Esophagus muscularis mucosa (tissue), 4 donors: ENCODE measurements around the gene AHRR. TPM values are rescaled to one million over a fixed set of nuclear protein-coding genes. Genes with fewer than 3 reads are reported as not detected.
"Not testable (repeated sequence)": the region's sequence is repeated elsewhere in the genome, so short reads cannot be mapped to it uniquely, and the experiment has no call there.

Source experiments
- DNase-seq: peaks from one replicate; pipeline ENCODE4 v3.0.0-alpha.2; 2017; ENCODE audit errors: extremely low spot score
- H3K27ac ChIP-seq, 4 donors: fragments of 200-600 bp; sonication (generic); replicated peaks in 1 of 4; 1 replicate in 3 of 4; 2 replicates in 1 of 4; pipeline ENCODE4 v1.5.1; 2016 to 2019; ENCODE audit warnings: mild to moderate bottlenecking in 1 of 4
- H3K27me3 ChIP-seq, 4 donors: fragments of 200-600 bp; sonication (generic); one replicate each; pipeline versions ENCODE4 v1.5.1 to v1.6.0; 2016 to 2019
- H3K36me3 ChIP-seq, 4 donors: fragments of 200-600 bp; sonication (generic); one replicate each; pipeline ENCODE4 v1.5.1; 2016 to 2019
- H3K4me1 ChIP-seq, 4 donors: fragments of 200-600 bp; sonication (generic); one replicate each; pipeline ENCODE4 v1.5.1; 2016 to 2019
- H3K4me3 ChIP-seq, 4 donors: fragments of 200-600 bp; sonication (generic); 1 replicate in 2 of 4; 2 replicates in 2 of 4; pipeline ENCODE4 v1.5.1; 2016 to 2019; ENCODE audit warnings: mild to moderate bottlenecking in 4 of 4, moderate library complexity in 1 of 4
- H3K9me3 ChIP-seq, 4 donors: fragments of 200-600 bp; sonication (generic); 1 replicate in 3 of 4; 2 replicates in 1 of 4; pipeline ENCODE4 v1.5.1; 2016 to 2019
- EP300 ChIP-seq: sonication (generic); formaldehyde crosslinking; IDR thresholded peaks from one replicate; pipeline ENCODE4 v1.6.1; 2017; ENCODE audit warnings: antibody characterized with exemption
- POLR2A ChIP-seq: fragments of 450-650 bp; IDR thresholded peaks from one replicate; pipeline ENCODE4 v1.6.1; 2017; ENCODE audit warnings: antibody characterized with exemption, moderate library complexity, mild to moderate bottlenecking, low read depth
- POLR2AphosphoS5 ChIP-seq, 2 donors: sonication (generic); formaldehyde crosslinking; IDR thresholded peaks; one replicate each; pipeline ENCODE4 v1.6.1; 2017; ENCODE audit warnings: antibody characterized with exemption in 2 of 2
- WGBS: methylation state at CpG from one replicate; pipeline ENCODE4 v1.1.5; 2018; 5-methylcytosine and 5-hydroxymethylcytosine counted together
- intact Hi-C: fragments of 100-400 bp; cut with DNase I; formaldehyde crosslinking; loops from one replicate; pipeline ENCODE4 v1.15.1; 2023
- total RNA-seq, 4 donors: library from RNA; depleted of rRNA; stranded (reverse); fragments of >200 nt; gene quantifications; one replicate each; pipeline versions ENCODE4 v1.1.0 to v1.2.1, GENCODE V29; 2016
- TF ChIP-seq, protein P1 (sequence below), 3 experiments: fragments of 200-600 bp in 2 of 3; fragments of 450-650 bp in 1 of 3; sonication (generic) in 2 of 3; IDR thresholded peaks; one replicate each; pipeline ENCODE4 v1.5.1; 2017 to 2019; ENCODE audit warnings: antibody characterized with exemption in 3 of 3, mild to moderate bottlenecking in 2 of 3, moderate library complexity in 1 of 3

Gene AHRR
- total RNA-seq, 4 donors from 2014 or later: 0.33 to 5.5 (median 0.86) TPM

DNA sequence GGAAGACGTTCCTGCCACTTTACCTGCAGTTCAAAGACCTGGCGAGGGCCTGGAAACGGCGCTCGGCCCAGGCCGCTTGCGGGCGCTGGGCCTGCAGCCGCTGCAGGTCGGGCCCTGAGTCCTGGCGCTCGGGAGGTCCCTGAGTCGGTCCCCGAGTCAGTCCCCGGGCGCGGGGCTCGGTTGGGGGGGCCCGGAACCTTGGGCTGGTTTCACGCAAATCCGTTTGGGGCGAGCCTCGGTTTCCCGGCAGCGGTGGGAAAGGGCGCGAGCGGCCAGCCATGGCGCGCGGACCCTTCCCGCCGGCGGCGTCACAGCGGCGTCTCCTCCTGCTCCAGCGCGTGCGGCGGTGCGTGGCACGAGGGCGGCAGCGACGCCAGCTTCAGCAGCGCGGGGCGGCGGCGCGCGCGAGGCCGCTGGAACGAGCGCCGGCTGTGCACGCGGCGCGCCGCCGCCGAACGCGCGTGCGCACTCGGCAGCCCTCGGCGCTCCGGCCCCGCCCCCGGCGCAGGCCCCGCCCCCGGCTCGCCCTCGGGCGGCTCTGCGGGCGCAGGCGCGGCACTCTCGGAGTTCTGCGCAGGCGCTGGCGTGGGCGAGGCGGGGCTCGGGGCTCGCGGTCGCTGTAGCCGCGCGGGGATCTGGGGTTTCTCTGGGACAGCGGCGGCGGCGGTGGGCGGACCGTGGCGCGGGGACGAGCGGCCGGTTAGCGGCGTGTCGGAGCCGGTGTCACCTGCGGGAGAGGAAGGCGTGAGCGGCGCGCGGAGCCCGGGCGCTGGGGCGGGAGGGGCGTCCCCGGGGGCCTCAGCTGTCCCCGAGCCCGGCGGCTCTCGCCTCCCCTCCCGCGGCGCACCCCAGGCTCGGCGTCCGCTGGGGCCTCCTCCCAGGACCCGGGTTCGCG, 151.4 kb downstream of the AHRR start:
- no CpG with 5 or more reads among the region's 137 CpGs for WGBS
- no peaks in the 10 kb centered on the region for H3K9me3 ChIP-seq
- intact Hi-C loops: loop anchor here (5.0 kb wide), 1 partner anchor 139 kb away; the partner anchor contains the start of gene CEP72
- TF ChIP-seq POLR2AphosphoS5 (IDR thresholded peaks at IDR 0.05): peak; percentile 70 to 85
- TF ChIP-seq, protein P1, sequence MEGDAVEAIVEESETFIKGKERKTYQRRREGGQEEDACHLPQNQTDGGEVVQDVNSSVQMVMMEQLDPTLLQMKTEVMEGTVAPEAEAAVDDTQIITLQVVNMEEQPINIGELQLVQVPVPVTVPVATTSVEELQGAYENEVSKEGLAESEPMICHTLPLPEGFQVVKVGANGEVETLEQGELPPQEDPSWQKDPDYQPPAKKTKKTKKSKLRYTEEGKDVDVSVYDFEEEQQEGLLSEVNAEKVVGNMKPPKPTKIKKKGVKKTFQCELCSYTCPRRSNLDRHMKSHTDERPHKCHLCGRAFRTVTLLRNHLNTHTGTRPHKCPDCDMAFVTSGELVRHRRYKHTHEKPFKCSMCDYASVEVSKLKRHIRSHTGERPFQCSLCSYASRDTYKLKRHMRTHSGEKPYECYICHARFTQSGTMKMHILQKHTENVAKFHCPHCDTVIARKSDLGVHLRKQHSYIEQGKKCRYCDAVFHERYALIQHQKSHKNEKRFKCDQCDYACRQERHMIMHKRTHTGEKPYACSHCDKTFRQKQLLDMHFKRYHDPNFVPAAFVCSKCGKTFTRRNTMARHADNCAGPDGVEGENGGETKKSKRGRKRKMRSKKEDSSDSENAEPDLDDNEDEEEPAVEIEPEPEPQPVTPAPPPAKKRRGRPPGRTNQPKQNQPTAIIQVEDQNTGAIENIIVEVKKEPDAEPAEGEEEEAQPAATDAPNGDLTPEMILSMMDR (IDR thresholded peaks at IDR 0.05): no peak
- H3K27ac ChIP-seq: peak overlapping the region; percentile 78 to 83 (median 81)
- H3K4me1 ChIP-seq: peaks cover 23 to 49% (median 38%) of the 10 kb centered on the region in 4 donors
- H3K27me3 ChIP-seq: peaks cover 0 to 32% (median 26%) of the 10 kb centered on the region in 4 donors
- no peak for DNase-seq
- peaks cover 0 to 19% (median 0%) of the 10 kb centered on the region in 4 donors for H3K36me3 ChIP-seq
- H3K4me3 ChIP-seq: peak overlapping the region; percentile 83 to 98 (median 91)

DNA sequence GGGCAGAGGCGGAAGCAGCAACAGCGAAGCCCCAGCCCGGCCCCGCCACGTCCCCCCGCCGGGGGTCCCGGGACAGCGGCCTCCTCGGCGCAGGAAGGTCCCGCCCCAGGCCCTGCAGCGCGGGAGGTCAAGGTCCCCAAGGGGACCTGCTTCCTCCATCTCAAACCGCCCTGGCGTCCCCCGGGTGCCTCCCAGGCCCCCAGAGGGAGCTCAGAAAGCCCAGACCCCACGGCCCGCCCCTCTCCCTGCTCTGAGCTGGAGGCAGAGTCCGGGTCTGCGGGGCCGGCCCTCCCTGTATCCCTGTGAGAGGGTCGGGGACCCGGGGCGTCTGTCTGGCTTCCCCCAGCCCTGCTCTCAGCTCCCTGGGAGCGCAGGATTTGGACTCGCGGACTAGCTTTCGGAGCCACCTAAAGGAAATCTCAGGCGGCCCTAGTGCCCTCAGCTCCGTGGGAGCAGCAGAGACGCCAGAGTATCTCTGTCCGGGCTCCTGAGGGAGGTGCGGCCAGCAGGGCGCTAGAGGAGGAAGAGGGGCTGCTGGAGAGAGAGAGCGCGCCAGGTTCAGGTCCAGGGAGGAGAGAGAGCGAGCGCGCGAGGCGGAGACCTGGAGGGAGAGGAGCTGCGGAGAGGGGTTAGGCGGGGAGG, 152.2 kb downstream of the AHRR start:
- intact Hi-C loops: loop anchor here (5.0 kb wide), 1 partner anchor 139 kb away; the partner anchor contains the start of gene CEP72
- peaks cover 0 to 19% (median 0%) of the 10 kb centered on the region in 4 donors for H3K36me3 ChIP-seq
- WGBS: under 1% methylated on average over 25 of the region's 44 CpGs

DNA sequence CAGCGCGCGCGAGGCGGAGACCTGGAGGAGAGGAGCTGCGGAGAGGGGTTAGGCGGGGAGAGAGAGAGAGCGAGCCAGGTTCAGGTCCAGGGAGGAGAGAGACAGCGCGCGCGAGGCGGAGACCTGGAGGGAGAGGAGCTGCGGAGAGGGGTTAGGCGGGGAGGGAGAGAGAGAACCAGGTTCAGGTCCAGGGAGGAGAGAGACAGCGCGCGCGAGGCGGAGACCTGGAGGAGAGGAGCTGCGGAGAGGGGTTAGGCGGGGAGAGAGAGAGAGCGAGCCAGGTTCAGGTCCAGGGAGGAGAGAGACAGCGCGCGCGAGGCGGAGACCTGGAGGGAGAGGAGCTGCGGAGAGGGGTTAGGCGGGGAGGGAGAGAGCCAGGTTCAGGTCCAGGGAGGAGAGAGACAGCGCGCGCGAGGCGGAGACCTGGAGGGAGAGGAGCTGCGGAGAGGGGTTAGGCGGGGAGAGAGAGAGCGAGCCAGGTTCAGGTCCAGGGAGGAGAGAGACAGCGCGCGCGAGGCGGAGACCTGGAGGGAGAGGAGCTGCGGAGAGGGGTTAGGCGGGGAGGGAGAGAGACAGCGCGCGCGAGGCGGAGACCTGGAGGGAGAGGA, 152.8 kb downstream of the AHRR start:
- Histone ChIP-seq H3K4me3 (peak overlapping the region; percentile 83 to 98 (median 91)), H3K36me3 (peaks cover 0 to 16% (median 0%) of the 10 kb centered on the region in 4 donors), H3K27me3 (peaks cover 0 to 47% (median 40%) of the 10 kb centered on the region in 4 donors), H3K4me1 (peaks cover 23 to 49% (median 38%) of the 10 kb centered on the region in 4 donors)
- H3K27ac ChIP-seq, DNase-seq, H3K9me3 ChIP-seq: not testable (repeated sequence)
- intact Hi-C loops: loop anchor here (5.0 kb wide), 1 partner anchor 138 kb away; the partner anchor contains the start of gene CEP72
- WGBS: 2% methylated on average over 38 of the region's 50 CpGs

More for the DNA sequence above, 152.2 kb downstream of the AHRR start:
- H3K9me3 ChIP-seq: no peaks in the 10 kb centered on the region
- peaks cover 23 to 49% (median 38%) of the 10 kb centered on the region in 4 donors for H3K4me1 ChIP-seq
- no peak for DNase-seq
- no peak for TF ChIP-seq EP300
- TF ChIP-seq POLR2AphosphoS5 (IDR thresholded peaks at IDR 0.05): no peak
- no peak for TF ChIP-seq POLR2A
- TF ChIP-seq, protein P1 (IDR thresholded peaks at IDR 0.05): no peak
- peak overlapping the region; percentile 73 to 82 (median 77) for H3K27ac ChIP-seq
- peak overlapping the region; percentile 83 to 98 (median 91) for H3K4me3 ChIP-seq
- peaks cover 0 to 40% (median 33%) of the 10 kb centered on the region in 4 donors for H3K27me3 ChIP-seq

DNA sequence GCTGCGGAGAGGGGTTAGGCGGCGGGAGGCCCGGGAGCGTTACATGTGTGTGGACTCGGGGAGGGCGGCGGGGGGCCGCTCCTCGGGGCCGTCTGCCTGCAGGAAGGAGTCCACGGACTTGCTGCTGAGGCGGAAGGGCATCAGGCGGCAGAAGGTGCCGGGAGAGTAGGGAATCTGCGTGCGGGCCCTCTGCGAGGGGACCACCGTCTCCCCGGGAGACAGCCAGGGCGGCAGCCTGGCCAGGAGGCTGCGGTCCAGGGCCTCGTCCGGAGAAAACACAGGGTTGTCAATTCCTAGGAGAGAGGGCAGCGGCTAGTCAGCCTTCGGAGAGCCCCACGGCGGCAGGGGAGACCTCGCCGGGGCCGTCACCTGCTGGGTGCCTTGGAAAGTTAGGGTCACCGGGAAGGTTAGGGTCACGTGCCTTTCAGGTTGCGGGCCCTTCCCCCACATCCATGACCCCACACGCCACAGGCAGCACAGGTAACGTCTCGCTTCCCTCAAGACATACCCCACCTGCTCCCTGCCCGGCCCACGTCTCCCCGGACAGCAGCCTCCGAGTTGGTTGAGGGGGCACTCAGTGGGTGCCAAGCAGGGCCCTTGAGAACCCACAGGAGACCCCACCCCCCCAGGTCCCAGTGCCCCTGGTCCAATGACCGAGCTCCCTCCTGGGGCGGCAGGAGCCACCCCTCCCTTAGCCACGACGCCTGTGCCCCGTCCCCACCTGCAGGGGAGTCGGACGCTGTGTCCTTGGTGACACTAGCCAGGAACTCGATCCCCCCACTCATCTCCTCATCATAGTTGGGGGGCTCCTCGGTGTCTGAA, 153.5 kb downstream of the AHRR start:
- peaks cover 23 to 49% (median 37%) of the 10 kb centered on the region in 4 donors for H3K4me1 ChIP-seq
- H3K27me3 ChIP-seq: peaks cover 0 to 54% (median 44%) of the 10 kb centered on the region in 4 donors
- TF ChIP-seq, protein P1 (IDR thresholded peaks at IDR 0.05): no peak
- TF ChIP-seq POLR2A (no peak), POLR2AphosphoS5 (IDR thresholded peaks at IDR 0.05) (no peak), EP300 (no peak)
- DNase-seq: no peak
- peaks cover 0 to 9% (median 0%) of the 10 kb centered on the region in 4 donors for H3K36me3 ChIP-seq
- H3K4me3 ChIP-seq: peak overlapping the region; percentile 47 to 98 (median 91)
- H3K9me3 ChIP-seq: no peaks in the 10 kb centered on the region
- intact Hi-C loops: loop anchor here (5.0 kb wide), 1 partner anchor 137 kb away; the partner anchor contains the start of gene CEP72
- 19% methylated on average over 26 of the region's 50 CpGs for WGBS
- H3K27ac ChIP-seq: no peak overlapping the region
